K562 (cell line): ENCODE measurements around the gene ADCY4. TPM values are rescaled to one million over a fixed set of nuclear protein-coding genes. Genes with fewer than 3 reads are reported as not detected.

Experiments used
- CBX5 ChIP-seq: IDR thresholded peaks from 2 replicates; pipeline ENCODE4 v1.6.1; 2014; ENCODE audit warnings: low read depth, borderline replicate concordance
- EWSR1 ChIP-seq: fragments of 450-650 bp; IDR thresholded peaks from 2 replicates; pipeline ENCODE4 v1.6.1; 2018; ENCODE audit warnings: borderline replicate concordance, mild to moderate bottlenecking, low read depth, moderate library complexity; ENCODE audit not compliant: partially characterized antibody
- GATA2 ChIP-seq: sonication (generic); formaldehyde crosslinking; IDR thresholded peaks from 2 replicates; pipeline ENCODE4 v1.4.0; 2020; ENCODE audit warnings: mild to moderate bottlenecking, missing genetic modification reagents
- KDM5B ChIP-seq: fragments of 200-600 bp; sonication (generic); IDR thresholded peaks from 2 replicates; pipeline ENCODE4 v1.6.1; 2012; ENCODE audit warnings: low read depth, mild to moderate bottlenecking, moderate library complexity, low read length, control low read depth, inconsistent platforms; ENCODE audit not compliant: insufficient replicate concordance
- NR2F6 ChIP-seq: fragments of 450-650 bp; formaldehyde crosslinking; IDR thresholded peaks from 2 replicates; pipeline ENCODE4 v1.4.0; 2020; ENCODE audit warnings: mild to moderate bottlenecking
- SRSF7 ChIP-seq: fragments of 200-400 bp; formaldehyde crosslinking; optimal IDR thresholded peaks from 2 replicates; pipeline ENCODE3; 2017; ENCODE audit warnings: mild to moderate bottlenecking, low read depth, low read length
- ZNF146 ChIP-seq: IDR thresholded peaks from one replicate; pipeline ENCODE4 v1.6.1; 2018; ENCODE audit warnings: missing compliant biosample characterization; ENCODE audit not compliant: unreplicated experiment
- ZNF197 ChIP-seq: fragments of 200-800 bp; sonication (Bioruptor generic); IDR thresholded peaks from 2 replicates; pipeline ENCODE4 v1.6.1; 2016; ENCODE audit warnings: low read depth, missing genetic modification characterization, missing compliant biosample characterization
- polyA plus RNA-seq, 8 experiments: library from polyadenylated mRNA; depleted of rRNA in 4 of 8; stranded (reverse) in 5 of 8; unstranded in 3 of 8; fragments of >200 nt; fragmentation: Nextera tagmentation in 2 of 8; fragmentation: Illumina TruSeq in 1 of 8; extraction: Ambion mirVana in 2 of 8; extraction: Trizol in 1 of 8; gene quantifications; 2 replicates each; pipeline versions ENCODE4 v1.2.1 to v1.2.3, GENCODE V29; 2011 to 2014; ENCODE audit warnings: inconsistent platforms in 1 of 8, missing spikeins in 1 of 8
- total RNA-seq, 7 experiments: library from RNA; depleted of rRNA in 6 of 7; stranded (reverse); fragments of >200 nt in 6 of 7; fragmentation: Illumina TruSeq in 2 of 7; extraction: Trizol in 2 of 7; gene quantifications; 2 replicates each; pipeline versions ENCODE4 v1.2.1 to v1.2.3, GENCODE V29; 2011 to 2021; ENCODE audit warnings: low replicate concordance in 1 of 7
- TF ChIP-seq, protein P1 (sequence below), 2 experiments: fragments of 250-450 bp in 1 of 2; fragments of 450-650 bp in 1 of 2; sonication (Bioruptor Pico) in 1 of 2; IDR thresholded peaks; 2 replicates each; pipeline versions ENCODE4 v1.6.1 to v1.8.0; 2016 to 2021; ENCODE audit warnings: mild to moderate bottlenecking in 2 of 2, moderate library complexity in 2 of 2, missing compliant biosample characterization in 1 of 2, missing genetic modification characterization in 1 of 2
- TF ChIP-seq, protein P2 (sequence below): sonication (generic); formaldehyde crosslinking; IDR thresholded peaks from 2 replicates; pipeline ENCODE4 v1.8.1; 2022; ENCODE audit warnings: missing genetic modification reagents
- TF ChIP-seq, protein P3 (sequence below): conservative IDR thresholded peaks from 2 replicates; pipeline ENCODE4 v1.6.1; 2011; ENCODE audit warnings: low read depth, mild to moderate bottlenecking, low read length; ENCODE audit not compliant: control insufficient read depth
- TF ChIP-seq, protein P4 (sequence below): sonication (generic); formaldehyde crosslinking; IDR thresholded peaks from 2 replicates; pipeline ENCODE4 v1.4.0; 2020; ENCODE audit warnings: mild to moderate bottlenecking, missing genetic modification reagents
- TF ChIP-seq, protein P5 (sequence below): fragments of 450-650 bp; formaldehyde crosslinking; conservative IDR thresholded peaks from 2 replicates; pipeline ENCODE4 v1.4.0; 2022; ENCODE audit warnings: mild to moderate bottlenecking, missing genetic modification characterization
- TF ChIP-seq, protein P6 (sequence below), 2 experiments: fragments of 450-650 bp; IDR thresholded peaks; 2 replicates each; pipeline ENCODE4 v1.6.1; 2018; ENCODE audit warnings: mild to moderate bottlenecking in 2 of 2, low read depth in 1 of 2; ENCODE audit not compliant: partially characterized antibody in 2 of 2

ADCY4 gene
- total and polyA plus RNA-seq, 9 of the 15 experiments (the other 6 are each of a cell fraction or from before 2014, with no cell fraction given): 0.04 to 0.31 (median 0.15) TPM; not detected in 2

DNA sequence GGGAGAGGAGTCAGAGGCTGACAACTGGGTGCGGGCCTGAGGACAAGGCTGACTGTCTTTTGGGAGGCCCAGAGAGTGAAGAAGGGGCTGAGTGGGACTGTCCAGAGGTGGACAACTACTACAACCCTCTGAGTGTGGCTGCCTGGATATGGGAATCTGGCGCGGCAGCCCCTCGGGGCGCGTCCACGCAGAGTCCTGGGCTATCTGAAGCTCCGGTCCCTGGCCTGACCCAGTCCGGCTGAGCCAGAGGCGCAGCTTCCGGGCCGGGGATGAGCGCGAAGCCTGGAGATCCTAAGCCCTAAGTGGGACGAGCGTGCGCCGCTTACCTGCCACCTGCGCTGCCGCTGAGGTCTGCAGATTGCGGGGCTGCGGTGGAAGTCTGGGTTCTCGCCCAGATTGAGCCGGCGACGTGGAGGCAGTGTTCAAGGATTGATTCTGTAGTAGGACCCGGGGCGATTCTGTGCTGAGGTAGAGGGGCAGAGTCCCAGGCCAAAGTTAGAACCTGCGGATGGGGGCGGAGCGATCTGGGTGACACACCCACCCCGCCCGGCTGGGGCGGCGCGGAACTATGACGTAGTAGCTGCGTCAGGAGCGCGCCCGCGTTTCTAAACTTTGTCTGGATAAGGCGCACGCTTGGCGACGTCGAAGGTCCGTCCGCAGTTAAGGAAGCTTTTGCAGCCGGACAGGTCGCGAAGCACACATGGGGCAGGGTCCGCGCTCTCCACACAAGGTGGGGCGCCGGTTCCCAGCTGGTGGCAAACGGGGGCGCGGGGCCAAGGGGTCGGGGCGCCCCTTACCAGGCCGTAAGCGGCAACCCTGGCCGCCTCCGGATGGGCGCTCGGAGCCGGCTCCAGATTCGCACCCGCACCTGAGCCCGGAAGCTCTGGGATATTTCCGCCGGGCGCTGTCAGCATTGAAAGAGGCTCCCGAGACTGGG, 35.3 kb downstream of the ADCY4 start, which contains the start of the genes DHRS1 and NOP9 (continued):
- TF ChIP-seq CBX5 (no peak), ZNF197 (no peak), ZNF146 (CRISPR knock-in tag) (no peak), SRSF7 (no peak), NR2F6 (CRISPR knock-in tag) (no peak), EWSR1 (no peak), GATA2 (CRISPR knock-in tag) (no peak), KDM5B (peak; percentile 37)
- TF ChIP-seq, protein P1, sequence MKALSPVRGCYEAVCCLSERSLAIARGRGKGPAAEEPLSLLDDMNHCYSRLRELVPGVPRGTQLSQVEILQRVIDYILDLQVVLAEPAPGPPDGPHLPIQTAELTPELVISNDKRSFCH (CRISPR knock-in tag; IDR thresholded peaks at IDR 0.05): no peak
- TF ChIP-seq, protein P1 (tag; IDR thresholded peaks at IDR 0.05): no peak
- TF ChIP-seq, protein P2, sequence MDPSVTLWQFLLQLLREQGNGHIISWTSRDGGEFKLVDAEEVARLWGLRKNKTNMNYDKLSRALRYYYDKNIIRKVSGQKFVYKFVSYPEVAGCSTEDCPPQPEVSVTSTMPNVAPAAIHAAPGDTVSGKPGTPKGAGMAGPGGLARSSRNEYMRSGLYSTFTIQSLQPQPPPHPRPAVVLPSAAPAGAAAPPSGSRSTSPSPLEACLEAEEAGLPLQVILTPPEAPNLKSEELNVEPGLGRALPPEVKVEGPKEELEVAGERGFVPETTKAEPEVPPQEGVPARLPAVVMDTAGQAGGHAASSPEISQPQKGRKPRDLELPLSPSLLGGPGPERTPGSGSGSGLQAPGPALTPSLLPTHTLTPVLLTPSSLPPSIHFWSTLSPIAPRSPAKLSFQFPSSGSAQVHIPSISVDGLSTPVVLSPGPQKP (CRISPR knock-in tag): no peak
- TF ChIP-seq, protein P3, sequence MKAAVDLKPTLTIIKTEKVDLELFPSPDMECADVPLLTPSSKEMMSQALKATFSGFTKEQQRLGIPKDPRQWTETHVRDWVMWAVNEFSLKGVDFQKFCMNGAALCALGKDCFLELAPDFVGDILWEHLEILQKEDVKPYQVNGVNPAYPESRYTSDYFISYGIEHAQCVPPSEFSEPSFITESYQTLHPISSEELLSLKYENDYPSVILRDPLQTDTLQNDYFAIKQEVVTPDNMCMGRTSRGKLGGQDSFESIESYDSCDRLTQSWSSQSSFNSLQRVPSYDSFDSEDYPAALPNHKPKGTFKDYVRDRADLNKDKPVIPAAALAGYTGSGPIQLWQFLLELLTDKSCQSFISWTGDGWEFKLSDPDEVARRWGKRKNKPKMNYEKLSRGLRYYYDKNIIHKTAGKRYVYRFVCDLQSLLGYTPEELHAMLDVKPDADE: peak; percentile 76; the same call in 1 of the 2 replicates
- TF ChIP-seq, protein P4, sequence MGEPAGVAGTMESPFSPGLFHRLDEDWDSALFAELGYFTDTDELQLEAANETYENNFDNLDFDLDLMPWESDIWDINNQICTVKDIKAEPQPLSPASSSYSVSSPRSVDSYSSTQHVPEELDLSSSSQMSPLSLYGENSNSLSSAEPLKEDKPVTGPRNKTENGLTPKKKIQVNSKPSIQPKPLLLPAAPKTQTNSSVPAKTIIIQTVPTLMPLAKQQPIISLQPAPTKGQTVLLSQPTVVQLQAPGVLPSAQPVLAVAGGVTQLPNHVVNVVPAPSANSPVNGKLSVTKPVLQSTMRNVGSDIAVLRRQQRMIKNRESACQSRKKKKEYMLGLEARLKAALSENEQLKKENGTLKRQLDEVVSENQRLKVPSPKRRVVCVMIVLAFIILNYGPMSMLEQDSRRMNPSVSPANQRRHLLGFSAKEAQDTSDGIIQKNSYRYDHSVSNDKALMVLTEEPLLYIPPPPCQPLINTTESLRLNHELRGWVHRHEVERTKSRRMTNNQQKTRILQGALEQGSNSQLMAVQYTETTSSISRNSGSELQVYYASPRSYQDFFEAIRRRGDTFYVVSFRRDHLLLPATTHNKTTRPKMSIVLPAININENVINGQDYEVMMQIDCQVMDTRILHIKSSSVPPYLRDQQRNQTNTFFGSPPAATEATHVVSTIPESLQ (CRISPR knock-in tag): no peak
- TF ChIP-seq, protein P5, sequence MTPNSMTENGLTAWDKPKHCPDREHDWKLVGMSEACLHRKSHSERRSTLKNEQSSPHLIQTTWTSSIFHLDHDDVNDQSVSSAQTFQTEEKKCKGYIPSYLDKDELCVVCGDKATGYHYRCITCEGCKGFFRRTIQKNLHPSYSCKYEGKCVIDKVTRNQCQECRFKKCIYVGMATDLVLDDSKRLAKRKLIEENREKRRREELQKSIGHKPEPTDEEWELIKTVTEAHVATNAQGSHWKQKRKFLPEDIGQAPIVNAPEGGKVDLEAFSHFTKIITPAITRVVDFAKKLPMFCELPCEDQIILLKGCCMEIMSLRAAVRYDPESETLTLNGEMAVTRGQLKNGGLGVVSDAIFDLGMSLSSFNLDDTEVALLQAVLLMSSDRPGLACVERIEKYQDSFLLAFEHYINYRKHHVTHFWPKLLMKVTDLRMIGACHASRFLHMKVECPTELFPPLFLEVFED: no peak
- TF ChIP-seq, protein P6, sequence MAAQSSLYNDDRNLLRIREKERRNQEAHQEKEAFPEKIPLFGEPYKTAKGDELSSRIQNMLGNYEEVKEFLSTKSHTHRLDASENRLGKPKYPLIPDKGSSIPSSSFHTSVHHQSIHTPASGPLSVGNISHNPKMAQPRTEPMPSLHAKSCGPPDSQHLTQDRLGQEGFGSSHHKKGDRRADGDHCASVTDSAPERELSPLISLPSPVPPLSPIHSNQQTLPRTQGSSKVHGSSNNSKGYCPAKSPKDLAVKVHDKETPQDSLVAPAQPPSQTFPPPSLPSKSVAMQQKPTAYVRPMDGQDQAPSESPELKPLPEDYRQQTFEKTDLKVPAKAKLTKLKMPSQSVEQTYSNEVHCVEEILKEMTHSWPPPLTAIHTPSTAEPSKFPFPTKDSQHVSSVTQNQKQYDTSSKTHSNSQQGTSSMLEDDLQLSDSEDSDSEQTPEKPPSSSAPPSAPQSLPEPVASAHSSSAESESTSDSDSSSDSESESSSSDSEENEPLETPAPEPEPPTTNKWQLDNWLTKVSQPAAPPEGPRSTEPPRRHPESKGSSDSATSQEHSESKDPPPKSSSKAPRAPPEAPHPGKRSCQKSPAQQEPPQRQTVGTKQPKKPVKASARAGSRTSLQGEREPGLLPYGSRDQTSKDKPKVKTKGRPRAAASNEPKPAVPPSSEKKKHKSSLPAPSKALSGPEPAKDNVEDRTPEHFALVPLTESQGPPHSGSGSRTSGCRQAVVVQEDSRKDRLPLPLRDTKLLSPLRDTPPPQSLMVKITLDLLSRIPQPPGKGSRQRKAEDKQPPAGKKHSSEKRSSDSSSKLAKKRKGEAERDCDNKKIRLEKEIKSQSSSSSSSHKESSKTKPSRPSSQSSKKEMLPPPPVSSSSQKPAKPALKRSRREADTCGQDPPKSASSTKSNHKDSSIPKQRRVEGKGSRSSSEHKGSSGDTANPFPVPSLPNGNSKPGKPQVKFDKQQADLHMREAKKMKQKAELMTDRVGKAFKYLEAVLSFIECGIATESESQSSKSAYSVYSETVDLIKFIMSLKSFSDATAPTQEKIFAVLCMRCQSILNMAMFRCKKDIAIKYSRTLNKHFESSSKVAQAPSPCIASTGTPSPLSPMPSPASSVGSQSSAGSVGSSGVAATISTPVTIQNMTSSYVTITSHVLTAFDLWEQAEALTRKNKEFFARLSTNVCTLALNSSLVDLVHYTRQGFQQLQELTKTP (IDR thresholded peaks at IDR 0.05; ENCODE audit: low read depth in 1 of 2, partially characterized antibody in 2 of 2): no peak
